COLO668 (cell line): Measurements from ENCODE around the gene SLC25A12.
"Not testable (repeated sequence)": the region's sequence is repeated elsewhere in the genome, so short reads cannot be mapped to it uniquely, and the experiment has no call there.

Experiments used
- DNase-seq: peaks from one replicate; lab custom pipeline; 2025; ENCODE audit not compliant: unreplicated experiment; lab: John Stamatoyannopoulos, UW

SLC25A12 gene

GRCh38 chr2:171830039-171830438 is 64.0 kb downstream of the SLC25A12 start:
- DNase-seq, result no peak

DNA sequence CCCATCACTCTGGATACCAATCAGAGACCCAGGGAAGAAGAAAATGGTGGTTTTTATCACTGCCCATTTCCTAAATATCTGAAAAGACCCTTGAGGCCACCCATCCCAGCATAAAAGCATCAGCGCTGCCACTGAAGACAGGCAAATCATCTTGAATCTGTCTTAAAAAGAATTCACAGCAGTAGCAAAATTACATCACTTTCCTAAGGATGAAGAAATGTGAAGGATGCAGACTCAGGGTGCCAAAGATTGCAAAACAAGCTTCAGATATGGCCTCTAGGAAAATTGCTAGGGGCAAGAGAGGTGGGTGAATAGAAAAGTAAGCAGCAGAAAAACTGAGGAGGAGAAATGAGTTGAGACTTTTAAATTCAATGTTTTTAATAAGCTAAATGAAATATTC is 70.0 kb downstream of the SLC25A12 start:
- no peak for DNase-seq

- DNase-seq, result no peak
Measured at GRCh38 chr2:171822525-171823322, 71.3 kb downstream of the SLC25A12 start.

DNA sequence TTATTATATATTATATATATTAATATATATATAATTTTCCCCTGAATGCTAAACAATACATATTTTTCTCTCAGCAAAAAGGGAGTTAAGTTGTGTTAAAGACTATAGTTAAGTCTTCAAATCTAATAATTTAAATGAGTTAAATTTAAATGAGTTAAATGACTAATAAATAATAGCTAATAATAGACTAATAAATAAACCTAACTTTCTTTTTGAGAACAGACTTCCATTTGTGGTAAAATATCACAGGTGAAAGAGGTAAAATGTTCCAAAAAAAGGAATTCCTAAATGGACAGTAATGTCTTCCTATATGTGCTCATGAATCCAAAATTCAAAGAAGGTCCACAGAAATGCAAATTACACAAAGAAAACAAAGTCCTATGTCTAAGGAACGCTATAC is 74.6 kb downstream of the SLC25A12 start:
- no peak for DNase-seq

DNA sequence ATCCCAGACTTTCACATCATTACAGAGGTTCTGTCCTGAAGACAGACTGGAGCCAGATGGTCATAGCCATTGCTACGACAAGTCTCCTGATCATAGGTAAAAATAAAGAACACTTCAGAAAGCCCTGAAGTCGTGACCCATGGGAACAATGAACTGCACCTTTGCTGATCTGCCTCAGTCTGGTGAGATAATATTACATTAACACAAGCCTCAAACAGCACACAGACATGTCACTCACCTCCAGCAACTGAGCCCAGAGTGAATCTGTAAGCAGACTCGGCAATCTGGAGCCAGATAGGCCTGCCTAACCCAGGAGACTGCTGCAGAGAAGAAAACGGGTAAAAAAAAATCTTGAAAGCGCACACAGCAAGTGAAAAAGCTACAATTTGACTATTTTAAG is 79.2 kb downstream of the SLC25A12 start:
- DNase-seq, result no peak

- no peak for DNase-seq
Measured at GRCh38 chr2:171814174-171814573, 79.9 kb downstream of the SLC25A12 start.

GRCh38 chr2:171813729-171814128 is 80.3 kb downstream of the SLC25A12 start:
- no peak for DNase-seq

DNA sequence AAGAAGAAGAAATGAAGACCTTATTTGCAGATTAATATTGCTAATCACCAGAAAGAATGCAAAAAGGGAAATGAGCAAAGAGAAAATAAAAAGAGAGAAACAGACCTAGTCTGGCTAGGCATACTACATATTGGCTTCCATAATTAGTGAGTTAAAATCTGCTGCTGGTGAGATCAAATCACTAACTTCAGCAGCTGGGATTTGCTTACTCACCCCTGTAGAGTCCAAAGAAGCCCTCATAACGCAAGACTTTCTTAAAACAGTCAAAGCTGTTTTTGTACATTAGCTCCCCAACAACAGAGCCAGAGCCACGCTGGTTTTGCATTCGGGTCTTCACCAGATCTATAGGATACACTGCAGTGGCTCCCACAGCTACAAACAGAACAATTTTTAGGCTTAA is 80.9 kb downstream of the SLC25A12 start:
- no peak for DNase-seq

DNA sequence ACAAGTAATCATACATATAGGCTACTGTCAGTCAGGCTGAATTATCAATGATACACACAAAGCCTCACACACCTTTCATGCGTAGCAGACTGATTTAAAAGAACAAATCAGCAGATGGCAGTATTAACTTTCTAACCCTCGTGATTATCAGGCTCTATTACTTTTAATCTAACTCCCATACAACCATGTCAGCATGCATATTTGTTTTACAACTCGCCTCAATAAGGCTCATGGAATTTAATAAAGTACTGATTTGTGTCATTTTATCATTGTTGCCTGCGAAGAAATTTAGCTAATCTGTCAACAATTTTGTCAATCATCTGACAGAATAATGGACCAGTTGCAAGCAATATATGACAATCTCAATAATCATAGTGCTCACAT is 82.8 kb downstream of the SLC25A12 start:
- DNase-seq, result no peak

- no peak for DNase-seq
Measured at GRCh38 chr2:171810422-171811244, 83.4 kb downstream of the SLC25A12 start.

DNA sequence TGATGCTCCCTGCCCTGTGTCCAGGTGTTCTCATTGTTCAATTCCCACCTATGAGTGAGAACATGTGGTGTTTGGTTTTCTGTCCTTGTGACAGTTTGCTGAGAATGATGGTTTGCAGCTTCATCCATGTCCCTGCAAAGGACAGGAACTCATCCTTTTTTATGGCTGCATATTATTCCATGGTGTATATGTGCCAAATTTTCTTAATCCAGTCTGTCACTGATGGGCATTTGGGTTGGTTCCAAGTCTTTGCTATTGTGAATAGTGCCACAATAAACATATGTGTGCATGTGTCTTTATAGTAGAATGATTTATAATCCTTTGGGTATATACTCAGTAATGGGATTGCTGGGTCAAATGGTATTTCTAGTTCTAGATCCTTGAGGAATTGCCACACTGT is 85.2 kb downstream of the SLC25A12 start:
- not testable (repeated sequence) for DNase-seq

DNA sequence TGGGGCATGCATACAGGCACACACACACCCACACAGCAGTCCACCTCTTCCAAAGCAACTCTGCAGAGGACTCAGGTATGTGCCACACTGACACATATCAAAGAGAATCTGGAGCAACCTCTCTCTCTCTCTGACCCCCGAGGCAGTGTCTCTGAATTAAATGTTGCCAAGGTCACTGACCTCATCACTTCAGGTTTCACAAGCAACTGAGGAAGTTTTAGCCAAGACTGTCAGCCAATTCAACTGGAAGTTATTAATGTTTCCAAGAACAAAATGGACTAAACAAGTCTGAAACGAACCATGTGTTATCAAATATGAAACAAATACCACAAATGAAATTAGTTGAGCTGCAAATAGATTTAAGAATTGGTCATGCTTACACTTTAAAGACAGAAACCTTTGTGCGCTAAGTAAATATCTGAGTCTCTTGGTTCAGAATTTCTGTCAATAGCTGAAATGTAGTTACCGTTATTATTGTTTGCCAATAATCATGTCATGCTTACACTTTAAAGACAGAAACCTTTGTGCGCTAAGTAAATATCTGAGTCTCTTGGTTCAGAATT is 86.1 kb downstream of the SLC25A12 start:
- DNase-seq, result no peak

GRCh38 chr2:171807119-171807518 is 86.9 kb downstream of the SLC25A12 start:
- DNase-seq, result no peak

GRCh38 chr2:171804456-171804855 is 89.6 kb downstream of the SLC25A12 start:
- DNase-seq, result no peak

DNA sequence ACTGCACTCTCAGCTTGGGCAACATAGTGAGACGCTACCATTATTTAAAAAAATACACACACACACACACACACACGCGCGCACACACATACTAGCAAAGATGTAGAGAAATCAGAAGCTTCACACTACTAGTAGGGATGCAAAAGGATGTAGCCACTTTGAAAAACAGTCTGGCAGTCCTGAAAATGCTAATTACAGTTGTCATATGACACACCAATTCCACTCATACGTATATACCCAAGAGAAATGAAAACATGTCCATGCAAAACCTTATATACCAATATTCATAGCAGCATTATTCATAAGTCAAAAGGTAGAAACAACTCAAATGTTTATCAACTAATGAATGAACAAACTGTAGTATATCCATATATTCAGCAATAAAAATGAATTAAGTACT is 90.3 kb downstream of the SLC25A12 start:
- no peak for DNase-seq

DNA sequence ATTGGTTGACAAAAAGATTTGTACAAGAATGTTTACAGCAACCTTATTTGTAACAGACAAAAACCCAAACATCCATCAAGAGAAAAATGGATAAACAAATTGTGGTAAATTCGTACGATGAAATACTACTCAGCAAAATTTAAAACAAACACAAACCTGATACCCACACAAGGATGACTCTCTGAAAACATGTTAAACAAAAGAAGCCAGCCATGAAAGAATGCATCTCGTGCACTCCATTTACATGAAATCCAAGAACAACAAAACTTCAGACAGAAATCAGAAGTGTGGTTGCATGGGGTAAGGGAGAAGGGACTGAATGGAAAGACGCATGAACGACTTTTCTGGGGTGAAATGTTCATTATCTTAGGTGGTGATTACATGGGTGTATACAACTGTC is 93.4 kb downstream of the SLC25A12 start:
- no peak for DNase-seq

- no peak for DNase-seq
Measured at GRCh38 chr2:171798156-171798820, 95.8 kb downstream of the SLC25A12 start.

DNA sequence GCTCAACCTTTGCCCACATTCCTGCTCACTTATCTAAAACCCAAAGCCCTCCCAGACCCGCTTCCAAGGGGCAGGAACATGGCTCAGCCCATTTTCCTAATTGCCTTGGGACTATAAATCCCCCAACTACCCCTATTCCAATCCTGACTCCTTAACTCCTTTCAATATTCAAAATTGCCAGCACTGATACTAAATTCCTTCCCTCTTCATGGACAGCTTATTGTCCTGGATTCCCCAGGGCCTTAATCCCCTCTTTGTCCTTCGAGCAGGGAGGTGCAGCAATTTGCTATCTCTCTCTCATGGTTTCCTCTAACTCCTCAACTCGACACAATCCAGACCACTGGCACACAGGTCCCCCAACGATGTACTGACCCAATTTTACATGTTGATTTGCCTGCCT is 99.1 kb downstream of the SLC25A12 start:
- no peak for DNase-seq

- DNase-seq, result no peak
Measured at GRCh38 chr2:171793691-171794678, 100.1 kb downstream of the SLC25A12 start.

DNA sequence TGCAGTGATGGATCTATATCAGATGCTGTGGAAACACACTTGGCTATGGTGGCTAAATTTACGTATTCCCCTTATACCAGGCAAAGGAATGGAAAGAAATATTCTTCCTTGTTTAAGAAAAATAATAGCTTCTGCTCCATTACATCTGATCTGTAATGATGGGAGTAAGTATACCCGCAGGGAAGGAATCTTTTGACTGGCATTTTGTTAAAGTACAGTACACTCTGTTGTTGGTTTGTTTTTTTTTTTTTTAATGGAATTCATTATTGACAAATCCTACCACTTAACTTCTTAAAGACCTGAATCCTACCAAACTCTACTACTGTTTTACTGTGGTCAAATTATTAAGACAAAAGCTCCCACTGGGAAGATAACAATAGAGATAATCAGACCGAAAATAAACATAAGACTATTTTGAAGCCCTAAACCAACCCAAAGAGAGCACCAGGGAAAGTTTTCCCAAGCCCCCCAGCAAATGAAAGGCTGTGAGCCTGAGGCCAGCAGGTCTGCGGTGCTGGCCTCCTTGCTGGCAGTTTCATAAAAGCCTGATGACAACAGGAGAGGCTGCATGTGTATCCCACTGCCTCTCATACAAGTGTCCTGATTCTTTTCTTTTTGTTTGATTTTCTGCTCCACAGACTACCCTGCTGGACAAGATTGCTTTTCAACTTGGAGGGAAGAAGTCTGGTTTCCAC is 101.0 kb downstream of the SLC25A12 start:
- DNase-seq, result no peak
